NT2/D1 (cell line): ENCODE results near the gene HAUS6.

Experiments used
- SUZ12 ChIP-seq: IDR thresholded peaks from 2 replicates; pipeline ENCODE4 v1.6.1; 2011; ENCODE audit not compliant: insufficient read length, insufficient read depth; ENCODE audit errors: extremely low read depth
- YY1 ChIP-seq: IDR thresholded peaks from 2 replicates; pipeline ENCODE4 v1.6.1; 2011; ENCODE audit not compliant: insufficient read length, insufficient read depth
- ZNF274 ChIP-seq: IDR thresholded peaks from 2 replicates; pipeline ENCODE4 v1.6.1; 2011; ENCODE audit warnings: mild to moderate bottlenecking, low read depth, low read length

- TF ChIP-seq YY1 (no peak), ZNF274 (no peak), SUZ12 (no peak)
Observed at GRCh38 chr9:19137282-19137681, 34.6 kb upstream of the HAUS6 start.
